Endodermal cell (in vitro differentiated cells): Measurements from ENCODE around the gene MYRIP. TPM values are rescaled to one million over a fixed set of nuclear protein-coding genes. Genes with fewer than 3 reads are reported as not detected.

Source experiments
- DNase-seq: peaks from one replicate; pipeline ENCODE4 v3.0.0-alpha.2; 2017
- H3K27ac ChIP-seq: 2 replicates; pipeline ENCODE4 v1.5.1; 2013; ENCODE audit warnings: mild to moderate bottlenecking, low read depth, low read length, moderate library complexity
- H3K27me3 ChIP-seq: 2 replicates; pipeline ENCODE4 v1.6.1; 2013; ENCODE audit warnings: mild to moderate bottlenecking, low read length, moderate library complexity; ENCODE audit not compliant: insufficient read depth, control insufficient read depth, poor library complexity, severe bottlenecking
- H3K36me3 ChIP-seq: 2 replicates; pipeline ENCODE4 v1.7.0; 2013; ENCODE audit warnings: mild to moderate bottlenecking, low read length, moderate library complexity; ENCODE audit not compliant: control insufficient read depth, insufficient read depth
- H3K4me1 ChIP-seq: one replicate; pipeline ENCODE4 v1.7.0; 2013; ENCODE audit warnings: low read length; ENCODE audit not compliant: control insufficient read depth, insufficient read depth
- H3K4me3 ChIP-seq: 2 replicates; pipeline ENCODE4 v1.5.1; 2013; ENCODE audit warnings: mild to moderate bottlenecking, low read length, moderate library complexity
- H3K9ac ChIP-seq: 2 replicates; pipeline ENCODE4 v1.6.1; 2013; ENCODE audit warnings: mild to moderate bottlenecking, low read length, moderate library complexity; ENCODE audit not compliant: poor library complexity, severe bottlenecking; ENCODE audit errors: extremely low read depth
- H3K9me3 ChIP-seq: 2 replicates; pipeline ENCODE4 v1.6.1; 2013; ENCODE audit warnings: mild to moderate bottlenecking, low read length, moderate library complexity; ENCODE audit not compliant: control insufficient read depth
- H3K27ac Mint-ChIP-seq: 2 replicates; pipeline ENCODE4 v1.8.0; 2020; ENCODE audit warnings: mixed read lengths
- H3K27me3 Mint-ChIP-seq: 2 replicates; pipeline ENCODE4 v1.8.0; 2021; ENCODE audit warnings: mild to moderate bottlenecking, mixed read lengths; ENCODE audit not compliant: insufficient read depth
- H3K36me3 Mint-ChIP-seq: 2 replicates; pipeline ENCODE4 v1.8.0; 2020; ENCODE audit warnings: low read depth, mixed read lengths
- H3K4me1 Mint-ChIP-seq: 2 replicates; pipeline ENCODE4 v1.8.0; 2020; ENCODE audit warnings: mixed read lengths
- H3K4me3 Mint-ChIP-seq: 2 replicates; pipeline ENCODE4 v1.8.0; 2020; ENCODE audit warnings: mild to moderate bottlenecking, moderate library complexity, mixed read lengths
- H3K9me3 Mint-ChIP-seq: 2 replicates; pipeline ENCODE4 v1.8.0; 2020; ENCODE audit warnings: mild to moderate bottlenecking, mixed read lengths
- CTCF ChIP-seq: fragments of 200-600 bp; sonication (generic); conservative IDR thresholded peaks from 2 replicates; pipeline ENCODE4 v1.5.0; 2021; ENCODE audit warnings: antibody characterized with exemption, mild to moderate bottlenecking
- WGBS, 2 experiments: methylation state at CpG; one replicate each; pipeline versions ENCODE4 v1.1.5 to v1.1.7; 2013; ENCODE audit warnings: missing lambda C conversion rate in 2 of 2, mixed read lengths in 1 of 2; ENCODE audit not compliant: insufficient coverage in 1 of 2, insufficient read length in 1 of 2; 5-methylcytosine and 5-hydroxymethylcytosine counted together
- total RNA-seq, 2 donors: library from RNA; stranded (reverse); fragmentation: NEBNext Ultra II Directional in 1 of 2; extraction: Animal tissue kit (Norgen Biotek cat#: 25700) in 1 of 2; gene quantifications; 2 replicates in 1 of 2; 3 replicates in 1 of 2; pipeline ENCODE4 v1.2.1, GENCODE V29; 2021

Gene MYRIP
- total RNA-seq, 2 donors from 2014 or later: 4.3 to 4.6 TPM

GRCh38 chr3:40298075-40298474, 488.7 kb downstream of the MYRIP start:
- Mint-ChIP-seq H3K27me3 (no peaks in the 10 kb centered on the region), H3K4me3 (no peak overlapping the region)

GRCh38 chr3:40299130-40299720, 489.8 kb downstream of the MYRIP start:
- Histone ChIP-seq H3K27ac (no peak overlapping the region), H3K4me1 (no peaks in the 10 kb centered on the region), H3K27me3 (no peaks in the 10 kb centered on the region), H3K9ac (no peak overlapping the region), H3K36me3 (no peaks in the 10 kb centered on the region), H3K9me3 (peaks cover 17% of the 10 kb centered on the region), H3K4me3 (no peak overlapping the region)
- no peaks in the 10 kb centered on the region for H3K27me3 Mint-ChIP-seq
- WGBS, 2 experiments: 96 to 100% methylated on average over 4 to 5 of the region's 5 CpGs
- H3K4me3 Mint-ChIP-seq: no peak overlapping the region
- peaks cover 3% of the 10 kb centered on the region for H3K4me1 Mint-ChIP-seq
- H3K9me3 Mint-ChIP-seq: peaks cover 10% of the 10 kb centered on the region
- DNase-seq: no peak
- no peaks in the 10 kb centered on the region for H3K36me3 Mint-ChIP-seq
- H3K27ac Mint-ChIP-seq: peak overlapping the region; percentile 27
- TF ChIP-seq CTCF: no peak

More at GRCh38 chr3:40298075-40298474, 488.7 kb downstream of the MYRIP start:
- Histone ChIP-seq H3K9ac (no peak overlapping the region), H3K27ac (no peak overlapping the region), H3K9me3 (peaks cover 17% of the 10 kb centered on the region), H3K4me1 (no peaks in the 10 kb centered on the region), H3K36me3 (no peaks in the 10 kb centered on the region), H3K27me3 (no peaks in the 10 kb centered on the region), H3K4me3 (no peak overlapping the region)
- Mint-ChIP-seq H3K9me3 (peaks cover 10% of the 10 kb centered on the region), H3K27ac (no peak overlapping the region), H3K36me3 (no peaks in the 10 kb centered on the region), H3K4me1 (peaks cover 10% of the 10 kb centered on the region)
- WGBS, 2 experiments: 87% methylated on average over 2 of the region's 2 CpGs; no CpG with 5 or more reads in 1 of the 2 experiments
- no peak for DNase-seq
- TF ChIP-seq CTCF: no peak

GRCh38 chr3:40299721-40300335, 490.4 kb downstream of the MYRIP start:
- Mint-ChIP-seq H3K36me3 (no peaks in the 10 kb centered on the region), H3K4me3 (no peak overlapping the region), H3K4me1 (no peaks in the 10 kb centered on the region), H3K27ac (no peak overlapping the region), H3K27me3 (no peaks in the 10 kb centered on the region), H3K9me3 (peaks cover 10% of the 10 kb centered on the region)
- no peak for TF ChIP-seq CTCF
- no peak overlapping the region for H3K9ac ChIP-seq
- no peak overlapping the region for H3K4me3 ChIP-seq
- no peaks in the 10 kb centered on the region for H3K27me3 ChIP-seq
- WGBS, 2 experiments: 89 to 97% methylated on average over 1 to 3 of the region's 3 CpGs
- H3K36me3 ChIP-seq: no peaks in the 10 kb centered on the region
- no peak overlapping the region for H3K27ac ChIP-seq
- no peaks in the 10 kb centered on the region for H3K4me1 ChIP-seq
- DNase-seq: no peak
- peaks cover 17% of the 10 kb centered on the region for H3K9me3 ChIP-seq
